Activated CD8-positive, alpha-beta T cell treated with anti-CD3 and anti-CD28 coated beads for 36 hours (primary cell): Measurements from ENCODE around the gene ZNF48. TPM values are rescaled to one million over a fixed set of nuclear protein-coding genes. Genes with fewer than 3 reads are reported as not detected.

Experiments used
- ATAC-seq: fragments of 200-7000 bp; cut with Tn5 transposase; one replicate; pipeline ENCODE4 v1.10.0; 2021; ENCODE audit warnings: mild to moderate bottlenecking, moderate library complexity
- CTCF ChIA-PET: fragments of 350-600 bp; sonication (Branson Sonifier 250); formaldehyde crosslinking; loops from one replicate; lab custom pipeline; 2021; ENCODE audit warnings: antibody characterized with exemption; lab: Charles Lee
- POLR2A ChIA-PET: fragments of 350-600 bp; sonication (Branson Sonifier 250); formaldehyde crosslinking; loops from one replicate; lab custom pipeline; 2021; ENCODE audit warnings: antibody characterized with exemption; lab: Charles Lee
- DNase-seq: peaks from one replicate; pipeline ENCODE4 v3.0.0-alpha.2; 2020
- H3K27ac Mint-ChIP-seq: one replicate; pipeline ENCODE4 v1.8.0; 2021; ENCODE audit warnings: mild to moderate bottlenecking, mixed read lengths
- H3K27me3 Mint-ChIP-seq: one replicate; pipeline ENCODE4 v1.8.0; 2021; ENCODE audit warnings: mixed read lengths
- H3K36me3 Mint-ChIP-seq: one replicate; pipeline ENCODE4 v1.8.0; 2021; ENCODE audit warnings: low read depth, mixed read lengths
- H3K4me1 Mint-ChIP-seq: one replicate; pipeline ENCODE4 v1.8.0; 2021; ENCODE audit warnings: low read depth, mixed read lengths
- H3K4me3 Mint-ChIP-seq: one replicate; pipeline ENCODE4 v1.8.0; 2021; ENCODE audit warnings: mild to moderate bottlenecking, moderate library complexity, mixed read lengths
- H3K9me3 Mint-ChIP-seq: one replicate; pipeline ENCODE4 v1.8.0; 2021; ENCODE audit warnings: mixed read lengths
- CTCF ChIP-seq: fragments of 200-600 bp; IDR thresholded peaks from one replicate; pipeline ENCODE4 v1.8.0; 2022; ENCODE audit warnings: antibody characterized with exemption, mild to moderate bottlenecking
- intact Hi-C: fragments of 100-400 bp; cut with micrococcal nuclease; formaldehyde crosslinking; loops from one replicate; pipeline ENCODE4 v1.10.0; 2022
- total RNA-seq, 2 experiments: library from RNA; stranded (reverse); gene quantifications; one replicate each; pipeline ENCODE4 v1.2.3, GENCODE V29; 2021

ZNF48 gene
- total RNA-seq, 2 experiments from 2014 or later: 10.4 to 10.9 TPM

- intact Hi-C loops: no loop called here
- H3K27me3 Mint-ChIP-seq: no peaks in the 10 kb centered on the region
- H3K27ac Mint-ChIP-seq: peak overlapping the region; percentile 98
- H3K9me3 Mint-ChIP-seq: no peaks in the 10 kb centered on the region
- no peak for TF ChIP-seq CTCF
- ATAC-seq: no peak
- ChIA-PET CTCF (interaction anchor here (4.8 to 5.2 kb wide), 2 partner anchors 15 to 27 kb away, joined by 30 to 43 read pairs; partner anchors contain the start of genes ZNF48 and ZNF771), POLR2A (interaction anchor here (1.0 to 3.3 kb wide), 4 partner anchors 11 to 26 kb away, joined by 3 to 14 read pairs (median 7); partner anchors contain the start of genes CD2BP2 and ZNF48)
- peak overlapping the region; percentile 84 for H3K4me3 Mint-ChIP-seq
- DNase-seq: peak; percentile 62
- H3K4me1 Mint-ChIP-seq: peaks cover 44% of the 10 kb centered on the region
- H3K36me3 Mint-ChIP-seq: peaks cover 34% of the 10 kb centered on the region
These were observed 13.8 kb upstream of the ZNF48 start for GRCh38 chr16:30381291-30382041.

GRCh38 chr16:30382111-30382881 is 12.9 kb upstream of the ZNF48 start, which contains the start of gene SEPTIN1:
SEPTIN1 (minus strand) TSS chr16:30382561; CDS start chr16:30382542, 19 bp downstream.
- Mint-ChIP-seq H3K27ac (peak within 1 kb of the TSS; percentile 98), H3K36me3 (peaks cover 34% of the 10 kb centered on the region), H3K4me3 (peak within 1 kb of the TSS; percentile 84), H3K9me3 (no peaks in the 10 kb centered on the region), H3K27me3 (no peaks in the 10 kb centered on the region), H3K4me1 (peaks cover 37% of the 10 kb centered on the region)
- DNase-seq (peak; percentile 89), ATAC-seq (peak; percentile 40)
- TF ChIP-seq CTCF: no peak
- ChIA-PET POLR2A (interaction anchor here (0.6 to 3.6 kb wide), 15 partner anchors 10 to 575 kb away, joined by 3 to 23 read pairs (median 3); partner anchors contain the start of genes CD2BP2, TBC1D10B, ZNF48 and ZNF771), CTCF (interaction anchor here (0.9 to 5.2 kb wide), 8 partner anchors 9 to 247 kb away, joined by 3 to 43 read pairs (median 5); partner anchors contain the start of genes CD2BP2, DCTPP1, ZNF48 and ZNF771)
- intact Hi-C loops: no loop called here

- Mint-ChIP-seq H3K27me3 (no peaks in the 10 kb centered on the region), H3K36me3 (peaks cover 29% of the 10 kb centered on the region), H3K27ac (peak overlapping the region; percentile 98), H3K9me3 (no peaks in the 10 kb centered on the region), H3K4me1 (peaks cover 32% of the 10 kb centered on the region), H3K4me3 (peak overlapping the region; percentile 84)
- CTCF ChIA-PET: interaction anchor here (0.9 to 5.2 kb wide), 7 partner anchors 8 to 246 kb away, joined by 3 to 43 read pairs (median 5); partner anchors contain the start of genes DCTPP1, ZNF48 and ZNF771
- no peak for DNase-seq
- ATAC-seq: no peak
- intact Hi-C loops: no loop called here
- TF ChIP-seq CTCF: no peak
- POLR2A ChIA-PET: interaction anchor here (1.1 to 3.6 kb wide), 8 partner anchors 12 to 231 kb away, joined by 3 to 23 read pairs (median 9); partner anchors contain the start of genes CD2BP2, TBC1D10B, ZNF48 and ZNF771
These were observed 11.7 kb upstream of the ZNF48 start for GRCh38 chr16:30383521-30383920.

GRCh38 chr16:30394592-30395154 is 547 bp upstream of the ZNF48 start:
- Mint-ChIP-seq H3K36me3 (peaks cover 28% of the 10 kb centered on the region), H3K27ac (peak overlapping the region; percentile 83), H3K9me3 (no peaks in the 10 kb centered on the region), H3K27me3 (no peaks in the 10 kb centered on the region), H3K4me3 (peak overlapping the region; percentile 83), H3K4me1 (peaks cover 31% of the 10 kb centered on the region)
- no peak for TF ChIP-seq CTCF
- ATAC-seq (peak; percentile 14), DNase-seq (peak; percentile 20)
- CTCF ChIA-PET: interaction anchor here (0.7 to 8.1 kb wide), 7 partner anchors 9 to 234 kb away, joined by 3 to 51 read pairs (median 4); partner anchors contain the start of genes SEPTIN1 and ZNF771
- POLR2A ChIA-PET: interaction anchor here (0.9 to 2.9 kb wide), 11 partner anchors 11 to 257 kb away, joined by 3 to 23 read pairs (median 5); partner anchors contain the start of genes SEPTIN1 and ZNF771
- intact Hi-C loops: no loop called here
